ENCODE data around the gene INSM1. TPM values are rescaled to one million over a fixed set of nuclear protein-coding genes. Genes with fewer than 3 reads are reported as not detected.

Gene INSM1
- total RNA-seq, 1 experiment from 2014 or later = not detected

DNA sequence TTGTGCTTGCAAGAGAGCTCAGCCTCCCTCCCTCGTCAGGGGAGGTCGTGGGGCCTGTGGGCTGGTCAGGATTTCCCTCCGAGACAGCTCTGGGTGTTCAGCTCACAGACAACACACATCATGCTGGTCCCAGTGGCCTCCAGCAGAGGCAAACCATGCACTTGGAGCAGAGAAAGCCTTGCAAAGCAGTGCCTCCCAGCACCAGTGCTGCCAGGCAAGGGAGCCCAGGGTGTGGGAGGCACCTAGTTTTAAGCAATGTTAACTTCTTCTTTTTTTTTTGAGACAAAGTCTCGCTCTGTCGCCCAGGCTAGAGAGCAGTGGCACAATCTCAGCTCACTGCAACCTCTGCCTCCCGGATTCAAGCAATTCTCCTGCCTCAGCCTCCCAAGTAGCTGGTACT lies 34.0 kb upstream of the INSM1 start:
- intact Hi-C loops (cut with micrococcal nuclease; ENCODE audit: unreplicated experiment) = no loop called here
- Histone ChIP-seq H3K9me3 (ENCODE audit: low read depth, low read length, poor library complexity, severe bottlenecking) (no peaks in the 10 kb centered on the region), H3K4me1 (ENCODE audit: insufficient read depth, low read length, poor library complexity, severe bottlenecking) (no peaks in the 10 kb centered on the region), H3K27ac (ENCODE audit: low read depth, low read length, poor library complexity, severe bottlenecking) (no peak overlapping the region), H3K36me3 (ENCODE audit: insufficient read depth, low read length, poor library complexity, severe bottlenecking) (no peaks in the 10 kb centered on the region), H3K27me3 (replicated peaks; ENCODE audit: insufficient read depth, low read depth, low read length, poor library complexity) (no peaks in the 10 kb centered on the region), H3K4me3 (ENCODE audit: low read depth, low read length, poor library complexity, severe bottlenecking) (no peak overlapping the region)
- no TSS peak for BruUV-seq (replicated peaks)
- DNase-seq (ENCODE audit: low spot score) = no peak
- ChIA-PET POLR2A (ENCODE audit: low non-redundant PET) (no interaction called here), CTCF (interaction anchor here (0.6 kb wide), 1 partner anchor 1369 kb away, joined by 5 read pairs; no protein-coding TSS in a partner anchor)
- no peak for TF ChIP-seq EZH2 (IDR thresholded peaks at IDR 0.05; ENCODE audit: borderline replicate concordance, low read depth, low read length, poor library complexity, severe bottlenecking)
- TF ChIP-seq, protein P1, sequence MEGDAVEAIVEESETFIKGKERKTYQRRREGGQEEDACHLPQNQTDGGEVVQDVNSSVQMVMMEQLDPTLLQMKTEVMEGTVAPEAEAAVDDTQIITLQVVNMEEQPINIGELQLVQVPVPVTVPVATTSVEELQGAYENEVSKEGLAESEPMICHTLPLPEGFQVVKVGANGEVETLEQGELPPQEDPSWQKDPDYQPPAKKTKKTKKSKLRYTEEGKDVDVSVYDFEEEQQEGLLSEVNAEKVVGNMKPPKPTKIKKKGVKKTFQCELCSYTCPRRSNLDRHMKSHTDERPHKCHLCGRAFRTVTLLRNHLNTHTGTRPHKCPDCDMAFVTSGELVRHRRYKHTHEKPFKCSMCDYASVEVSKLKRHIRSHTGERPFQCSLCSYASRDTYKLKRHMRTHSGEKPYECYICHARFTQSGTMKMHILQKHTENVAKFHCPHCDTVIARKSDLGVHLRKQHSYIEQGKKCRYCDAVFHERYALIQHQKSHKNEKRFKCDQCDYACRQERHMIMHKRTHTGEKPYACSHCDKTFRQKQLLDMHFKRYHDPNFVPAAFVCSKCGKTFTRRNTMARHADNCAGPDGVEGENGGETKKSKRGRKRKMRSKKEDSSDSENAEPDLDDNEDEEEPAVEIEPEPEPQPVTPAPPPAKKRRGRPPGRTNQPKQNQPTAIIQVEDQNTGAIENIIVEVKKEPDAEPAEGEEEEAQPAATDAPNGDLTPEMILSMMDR (conservative IDR thresholded peaks at IDR 0.05; ENCODE audit: low read depth, low read length) = no peak

DNA sequence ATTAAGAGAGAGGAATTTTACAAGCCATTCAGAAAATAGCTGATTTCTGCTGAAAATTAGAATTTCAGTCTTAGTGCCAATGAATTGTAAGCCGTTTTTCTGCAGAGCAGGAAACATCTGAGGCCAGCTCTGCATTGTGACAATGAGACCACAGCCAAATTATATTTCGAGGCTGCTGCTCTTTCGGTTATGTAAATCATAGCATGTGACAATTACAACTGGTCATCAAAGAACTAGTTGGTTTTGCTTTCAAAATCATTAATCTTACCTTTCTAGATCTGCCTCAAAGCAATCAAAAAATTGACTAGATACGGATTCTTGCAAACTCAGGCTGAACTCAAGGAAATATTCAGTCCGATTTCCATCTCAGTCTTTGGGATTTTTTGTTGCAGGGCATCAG lies 33.4 kb upstream of the INSM1 start:
- TF ChIP-seq, protein P1 (conservative IDR thresholded peaks at IDR 0.05; ENCODE audit: low read depth, low read length) = no peak
- no peak for TF ChIP-seq EZH2 (IDR thresholded peaks at IDR 0.05; ENCODE audit: borderline replicate concordance, low read depth, low read length, poor library complexity, severe bottlenecking)
- Histone ChIP-seq H3K4me3 (ENCODE audit: low read depth, low read length, poor library complexity, severe bottlenecking) (no peak overlapping the region), H3K4me1 (ENCODE audit: insufficient read depth, low read length, poor library complexity, severe bottlenecking) (no peaks in the 10 kb centered on the region), H3K27me3 (replicated peaks; ENCODE audit: insufficient read depth, low read depth, low read length, poor library complexity) (no peaks in the 10 kb centered on the region), H3K9me3 (ENCODE audit: low read depth, low read length, poor library complexity, severe bottlenecking) (no peaks in the 10 kb centered on the region), H3K27ac (ENCODE audit: low read depth, low read length, poor library complexity, severe bottlenecking) (no peak overlapping the region), H3K36me3 (ENCODE audit: insufficient read depth, low read length, poor library complexity, severe bottlenecking) (no peaks in the 10 kb centered on the region)
- intact Hi-C loops (cut with micrococcal nuclease; ENCODE audit: unreplicated experiment) = no loop called here
- POLR2A ChIA-PET (ENCODE audit: low non-redundant PET) = no interaction called here
- DNase-seq (ENCODE audit: low spot score) = no peak
- CTCF ChIA-PET = no interaction called here
- no TSS peak for BruUV-seq (replicated peaks)

DNA sequence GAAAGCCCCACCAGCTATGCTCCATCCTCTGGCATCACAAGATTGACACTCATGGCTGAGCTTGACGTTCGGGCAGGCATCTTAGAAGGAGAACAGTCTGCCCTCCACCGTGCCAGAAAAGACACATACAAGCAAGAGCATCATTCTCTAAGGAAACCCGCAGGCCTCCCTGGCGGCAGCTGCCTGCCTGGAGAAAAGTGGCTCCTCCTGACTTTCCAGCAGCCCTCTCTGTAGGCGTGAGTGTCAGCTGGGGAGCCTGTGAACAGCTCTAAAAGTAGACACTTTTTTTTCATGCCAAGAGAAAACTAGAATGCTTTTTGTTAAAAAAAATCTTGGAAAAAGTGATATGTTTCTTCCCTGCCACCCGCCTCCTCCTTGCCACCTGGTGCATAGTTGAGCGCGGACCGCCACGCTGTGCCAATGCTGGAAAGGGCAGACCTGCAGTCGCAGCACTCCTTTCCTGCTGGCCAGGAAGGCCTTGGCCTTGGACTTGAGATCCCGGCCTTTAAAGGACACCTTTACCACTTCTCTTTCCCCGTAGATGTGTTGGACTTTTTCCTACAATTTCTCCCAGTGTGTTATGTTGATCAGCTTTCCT lies 29.7 kb upstream of the INSM1 start:
- Histone ChIP-seq H3K27ac (ENCODE audit: low read depth, low read length, poor library complexity, severe bottlenecking) (no peak overlapping the region), H3K4me1 (ENCODE audit: insufficient read depth, low read length, poor library complexity, severe bottlenecking) (no peaks in the 10 kb centered on the region), H3K27me3 (replicated peaks; ENCODE audit: insufficient read depth, low read depth, low read length, poor library complexity) (peaks cover 13% of the 10 kb centered on the region), H3K9me3 (ENCODE audit: low read depth, low read length, poor library complexity, severe bottlenecking) (no peaks in the 10 kb centered on the region), H3K36me3 (ENCODE audit: insufficient read depth, low read length, poor library complexity, severe bottlenecking) (no peaks in the 10 kb centered on the region), H3K4me3 (ENCODE audit: low read depth, low read length, poor library complexity, severe bottlenecking) (no peak overlapping the region)
- intact Hi-C loops (cut with micrococcal nuclease; ENCODE audit: unreplicated experiment) = no loop called here
- CTCF ChIA-PET = no interaction called here
- no TSS peak for BruUV-seq (replicated peaks)
- POLR2A ChIA-PET (ENCODE audit: low non-redundant PET) = no interaction called here
- no peak for DNase-seq (ENCODE audit: low spot score)
- TF ChIP-seq, protein P1 (conservative IDR thresholded peaks at IDR 0.05; ENCODE audit: low read depth, low read length) = no peak
- no peak for TF ChIP-seq EZH2 (IDR thresholded peaks at IDR 0.05; ENCODE audit: borderline replicate concordance, low read depth, low read length, poor library complexity, severe bottlenecking)
